Mucosa of descending colon (tissue), 3 donors: ENCODE data around the gene MPL. TPM values are rescaled to one million over a fixed set of nuclear protein-coding genes. Genes with fewer than 3 reads are reported as not detected.
A peak's percentile ranks its signal among the peaks of the same experiment; 100 is the strongest.

Source experiments
- ATAC-seq: fragments of 200-7000 bp; cut with Tn5 transposase; one replicate; pipeline ENCODE4 v1.9.1; 2020; ENCODE audit warnings: mild to moderate bottlenecking, moderate library complexity
- DNase-seq, 3 donors: peaks; one replicate each; pipeline ENCODE4 v3.0.0-alpha.2; 2020
- H3K36me3 ChIP-seq: fragments of 200-600 bp; one replicate; pipeline ENCODE4 v1.8.0; 2021; ENCODE audit warnings: low read depth, mild to moderate bottlenecking
- H3K4me1 ChIP-seq: fragments of 200-600 bp; one replicate; pipeline ENCODE4 v1.8.0; 2021; ENCODE audit warnings: low read depth, mild to moderate bottlenecking
- H3K4me3 ChIP-seq: fragments of 200-600 bp; one replicate; pipeline ENCODE4 v1.8.0; 2021; ENCODE audit warnings: mild to moderate bottlenecking
- H3K9me3 ChIP-seq: fragments of 200-600 bp; one replicate; pipeline ENCODE4 v1.8.0; 2021; ENCODE audit warnings: mild to moderate bottlenecking
- CTCF ChIP-seq: fragments of 200-600 bp; IDR thresholded peaks from one replicate; pipeline ENCODE4 v1.8.0; 2022; ENCODE audit warnings: antibody characterized with exemption, mild to moderate bottlenecking
- intact Hi-C, 2 donors: fragments of 100-400 bp; cut with DNase I in 1 of 2; cut with micrococcal nuclease in 1 of 2; formaldehyde crosslinking; loops; one replicate each; pipeline versions ENCODE4 v1.11.0 to v1.11.1; 2022; cut with DNase I, micrococcal nuclease
- total RNA-seq, 3 donors: library from RNA; stranded (reverse); fragmentation: NEBNext Ultra II Directional in 2 of 3; extraction: Animal tissue kit (Norgen Biotek cat#: 25700) in 2 of 3; gene quantifications; one replicate each; pipeline versions ENCODE4 v1.2.1 to v1.2.4, GENCODE V29; 2021 to 2023
- donor health status: DM: no; HTN: no; CAD: no; lungs with moderate emphysema.
- donor health status: DM: no; HTN: no; CAD: no.
- donor health status: DM: no; HTN: yes; CAD: no.

The MPL gene
- total RNA-seq, 3 donors from 2014 or later, result 0.81 to 1.0 TPM; not detected in 1

- DNase-seq (peak in 1 of 3 donors; percentile 32), ATAC-seq (no peak)
- no peak overlapping the region for H3K4me3 ChIP-seq
- no peaks in the 10 kb centered on the region for H3K36me3 ChIP-seq
- intact Hi-C loops, result no loop called here
- no peak for TF ChIP-seq CTCF
- no peaks in the 10 kb centered on the region for H3K9me3 ChIP-seq
- H3K4me1 ChIP-seq, result peaks cover 13% of the 10 kb centered on the region
These were observed 30.0 kb upstream of the MPL start for GRCh38 chr1:43307458-43308158.

- intact Hi-C loops, result no loop called here
- H3K36me3 ChIP-seq, result no peaks in the 10 kb centered on the region
- DNase-seq (peak in 1 of 3 donors; percentile 25), ATAC-seq (no peak)
- H3K4me1 ChIP-seq, result peaks cover 7% of the 10 kb centered on the region
- TF ChIP-seq CTCF, result no peak
- no peaks in the 10 kb centered on the region for H3K9me3 ChIP-seq
- H3K4me3 ChIP-seq, result no peak overlapping the region
These were observed 28.8 kb upstream of the MPL start for GRCh38 chr1:43308635-43309404.

GRCh38 chr1:43309405-43310025 lies 28.1 kb upstream of the MPL start:
- ATAC-seq (no peak), DNase-seq (peak in 1 of 3 donors; percentile 8)
- intact Hi-C loops, result no loop called here
- no peak for TF ChIP-seq CTCF
- Histone ChIP-seq H3K4me1 (peaks cover 6% of the 10 kb centered on the region), H3K9me3 (no peaks in the 10 kb centered on the region), H3K36me3 (no peaks in the 10 kb centered on the region), H3K4me3 (no peak overlapping the region)

- Histone ChIP-seq H3K4me1 (peaks cover 6% of the 10 kb centered on the region), H3K36me3 (no peaks in the 10 kb centered on the region), H3K9me3 (no peaks in the 10 kb centered on the region), H3K4me3 (no peak overlapping the region)
- intact Hi-C loops, result no loop called here
- ATAC-seq (no peak), DNase-seq (peak in 1 of 3 donors; percentile 29)
- no peak for TF ChIP-seq CTCF
These were observed 26.1 kb upstream of the MPL start for GRCh38 chr1:43311521-43311920.

GRCh38 chr1:43312212-43312623 lies 25.4 kb upstream of the MPL start:
- no peaks in the 10 kb centered on the region for H3K36me3 ChIP-seq

More at GRCh38 chr1:43312212-43312623, 25.4 kb upstream of the MPL start:
- intact Hi-C loops, result no loop called here
- Histone ChIP-seq H3K4me3 (no peak overlapping the region), H3K9me3 (no peaks in the 10 kb centered on the region), H3K4me1 (peaks cover 6% of the 10 kb centered on the region)
- peak in 1 of 3 donors; percentile 48 for DNase-seq
- ATAC-seq, result no peak
- no peak for TF ChIP-seq CTCF
